Measurements from ENCODE around the gene SCN2A. TPM values are rescaled to one million over a fixed set of nuclear protein-coding genes. Genes with fewer than 3 reads are reported as not detected.

Gene SCN2A
- total and polyA plus RNA-seq, 2 of the 4 experiments (the other 2 are of a cell fraction), result 0.24 to 0.54 TPM

Other genes starting within 250 kb of the SCN2A start
- 0.90 and 1.4 TPM in 2 replicates for gene SCN3A, start 35.4 kb upstream of the SCN2A start, total RNA-seq (2012; rRNA removed)
- 0.19 and 0.26 TPM in 2 replicates for gene SCN3A, start 35.4 kb upstream of the SCN2A start, polyA plus RNA-seq (2012; rRNA removed)
- 0.56 and 0.72 TPM in 2 replicates for gene CSRNP3, start 230.3 kb downstream of the SCN2A start, total RNA-seq (2012; rRNA removed)
- 0.21 and 0.32 TPM in 2 replicates for gene CSRNP3, start 230.3 kb downstream of the SCN2A start, polyA plus RNA-seq (2012; rRNA removed)